ENCODE results near the gene NEUROD2.

The NEUROD2 gene

GRCh38 chr17:39634384-39634871 lies 26.7 kb upstream of the NEUROD2 start:
- peak; percentile 39 for DNase-seq

GRCh38 chr17:39633570-39634183 lies 26.0 kb upstream of the NEUROD2 start:
- DNase-seq: no peak

GRCh38 chr17:39632153-39632941 lies 24.6 kb upstream of the NEUROD2 start:
- DNase-seq: no peak

GRCh38 chr17:39631403-39631802 lies 23.7 kb upstream of the NEUROD2 start:
- no peak for DNase-seq

DNA sequence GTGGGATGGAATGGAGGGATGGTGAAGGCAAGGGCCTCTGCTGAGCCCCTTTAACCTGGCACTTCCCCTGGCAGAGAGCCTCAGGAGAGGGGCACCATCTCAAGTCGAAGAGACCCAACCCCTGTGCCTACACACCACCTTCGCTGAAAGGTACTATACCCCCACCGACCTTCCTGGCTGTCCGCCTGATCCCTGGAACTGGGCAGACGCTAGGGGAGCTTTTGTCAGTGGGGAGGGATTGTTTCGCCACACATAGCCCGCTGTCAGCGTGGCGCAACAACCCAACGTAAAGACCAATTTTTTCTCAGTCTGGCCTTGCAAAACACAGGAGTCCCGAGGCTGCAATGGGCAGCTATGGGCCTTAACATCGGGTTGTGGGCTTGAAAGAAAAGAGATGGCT lies 22.2 kb upstream of the NEUROD2 start:
- no peak for DNase-seq

DNA sequence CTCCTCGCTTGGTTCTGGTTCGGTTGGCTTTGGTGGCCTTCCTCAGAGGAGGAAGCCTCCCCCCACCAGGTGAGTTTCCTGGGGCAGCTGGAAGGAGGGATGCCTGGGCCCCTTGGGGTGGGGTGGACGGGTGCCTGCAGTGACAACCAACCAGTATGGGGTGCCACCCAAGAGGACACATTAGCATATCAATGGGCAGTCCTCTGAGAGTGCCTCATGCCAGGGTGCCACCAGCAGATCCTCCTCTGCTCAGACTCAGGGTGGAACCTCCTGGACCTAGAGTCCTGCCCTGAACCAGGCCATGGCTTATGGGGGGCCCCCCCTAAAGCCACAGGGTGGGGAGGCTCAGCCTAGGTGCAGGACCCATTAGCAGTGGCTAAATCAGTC lies 21.8 kb upstream of the NEUROD2 start:
- DNase-seq: no peak

- no peak for DNase-seq
These were observed 21.2 kb upstream of the NEUROD2 start for GRCh38 chr17:39628655-39629493.

DNA sequence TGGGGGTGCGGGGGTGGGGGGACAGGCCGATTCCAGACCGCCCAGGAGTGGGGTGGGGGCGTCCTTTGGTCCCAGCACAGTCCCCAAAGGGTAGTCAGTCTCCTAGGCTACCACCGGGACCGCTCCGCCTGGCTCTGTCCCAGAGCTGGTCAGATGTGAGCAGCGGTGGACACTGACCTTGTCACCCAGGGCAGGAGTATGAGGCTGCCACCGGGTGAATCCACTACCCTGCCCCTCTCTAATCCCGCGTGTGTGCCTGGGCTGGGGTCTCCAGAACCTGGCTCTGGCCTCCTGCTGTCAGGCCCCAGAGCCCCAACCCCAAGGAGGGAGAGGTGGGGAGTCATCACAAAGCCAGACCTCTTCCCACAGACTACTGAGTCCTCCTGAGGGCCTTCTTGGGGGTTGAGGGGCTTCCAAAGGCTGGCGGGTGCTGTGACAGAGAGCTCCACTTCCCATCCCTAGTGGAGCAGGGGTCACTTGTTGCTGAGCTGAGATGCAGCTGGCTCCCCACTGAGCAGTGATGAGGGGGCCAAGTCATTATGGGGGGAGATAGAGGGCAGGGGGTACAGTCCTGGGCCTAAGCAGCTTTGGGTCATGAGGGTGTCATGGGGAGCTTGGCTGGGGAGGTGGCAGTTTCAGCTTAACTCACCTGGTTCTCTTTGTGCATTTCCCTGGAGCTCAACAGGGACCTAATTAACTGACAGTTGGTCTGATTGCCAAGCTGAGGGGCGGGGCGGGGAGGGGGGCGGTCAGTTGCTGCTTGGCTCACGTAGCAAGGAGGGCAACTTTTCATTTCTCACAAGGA lies 20.2 kb upstream of the NEUROD2 start:
- DNase-seq: no peak

DNA sequence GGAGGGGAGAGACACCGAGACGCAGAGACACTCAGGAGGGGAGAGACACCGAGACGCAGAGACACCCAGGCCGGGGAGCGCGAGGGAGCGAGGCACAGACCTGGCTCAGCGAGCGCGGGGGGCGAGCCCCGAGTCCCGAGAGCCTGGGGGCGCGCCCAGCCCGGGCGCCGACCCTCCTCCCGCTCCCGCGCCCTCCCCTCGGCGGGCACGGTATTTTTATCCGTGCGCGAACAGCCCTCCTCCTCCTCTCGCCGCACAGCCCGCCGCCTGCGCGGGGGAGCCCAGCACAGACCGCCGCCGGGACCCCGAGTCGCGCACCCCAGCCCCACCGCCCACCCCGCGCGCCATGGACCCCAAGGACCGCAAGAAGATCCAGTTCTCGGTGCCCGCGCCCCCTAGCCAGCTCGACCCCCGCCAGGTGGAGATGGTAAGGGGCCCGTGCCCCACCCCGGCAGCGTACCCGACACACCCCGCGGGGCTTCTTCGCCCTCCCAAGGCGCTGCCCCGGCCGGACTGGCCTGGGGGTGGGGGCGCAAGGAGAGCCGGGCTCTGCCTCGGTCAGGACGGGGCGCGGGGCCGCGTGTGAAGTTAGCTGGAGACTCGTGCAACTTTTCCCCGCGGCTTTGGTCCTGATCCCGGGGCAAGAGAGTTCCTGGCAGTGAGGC lies 19.5 kb upstream of the NEUROD2 start:
- DNase-seq: no peak

DNA sequence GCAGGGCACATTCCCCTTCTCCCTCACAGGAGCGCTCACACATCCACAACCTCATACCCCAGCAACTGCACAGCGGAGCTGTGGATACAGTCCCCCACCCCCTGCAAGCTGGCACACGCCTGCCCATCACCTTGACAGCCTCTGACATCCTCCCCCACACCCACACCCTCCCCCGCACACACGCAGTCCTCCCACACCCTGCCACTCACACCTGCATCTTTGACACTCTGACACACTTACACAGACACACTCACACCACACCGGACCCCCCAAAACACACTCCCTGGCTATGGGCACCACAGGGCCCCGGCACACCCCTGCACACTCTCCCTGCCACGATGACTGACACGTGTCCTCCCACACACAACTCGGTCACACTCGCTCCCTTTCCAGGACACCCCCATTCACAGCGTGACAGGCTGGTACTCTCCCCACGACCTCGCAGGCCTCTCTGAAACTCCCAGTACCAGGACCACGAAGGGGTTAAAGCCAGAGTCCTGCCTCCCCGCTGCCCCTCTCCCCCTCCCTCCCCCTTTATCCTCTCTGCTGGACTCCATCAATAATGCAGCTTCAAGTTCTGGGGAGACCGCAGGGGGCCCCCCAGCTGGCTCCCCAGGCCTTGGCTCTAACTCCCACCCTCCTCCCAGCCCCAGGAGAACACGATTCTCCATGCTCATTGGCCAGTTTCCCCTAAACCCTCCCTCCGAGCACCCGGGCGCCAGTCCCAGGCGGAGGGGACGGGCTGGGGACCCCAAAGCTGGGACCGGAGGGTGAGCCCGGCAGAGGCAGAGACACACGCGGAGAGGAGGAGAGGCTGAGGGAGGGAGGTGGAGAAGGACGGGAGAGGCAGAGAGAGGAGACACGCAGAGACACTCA lies 18.7 kb upstream of the NEUROD2 start, which contains the start of gene PPP1R1B:
PPP1R1B (plus strand) TSS at position 782 of the 876 bp plus-strand sequence. CDS start 441 bp downstream, outside the sequence.
- DNase-seq: no peak

DNA sequence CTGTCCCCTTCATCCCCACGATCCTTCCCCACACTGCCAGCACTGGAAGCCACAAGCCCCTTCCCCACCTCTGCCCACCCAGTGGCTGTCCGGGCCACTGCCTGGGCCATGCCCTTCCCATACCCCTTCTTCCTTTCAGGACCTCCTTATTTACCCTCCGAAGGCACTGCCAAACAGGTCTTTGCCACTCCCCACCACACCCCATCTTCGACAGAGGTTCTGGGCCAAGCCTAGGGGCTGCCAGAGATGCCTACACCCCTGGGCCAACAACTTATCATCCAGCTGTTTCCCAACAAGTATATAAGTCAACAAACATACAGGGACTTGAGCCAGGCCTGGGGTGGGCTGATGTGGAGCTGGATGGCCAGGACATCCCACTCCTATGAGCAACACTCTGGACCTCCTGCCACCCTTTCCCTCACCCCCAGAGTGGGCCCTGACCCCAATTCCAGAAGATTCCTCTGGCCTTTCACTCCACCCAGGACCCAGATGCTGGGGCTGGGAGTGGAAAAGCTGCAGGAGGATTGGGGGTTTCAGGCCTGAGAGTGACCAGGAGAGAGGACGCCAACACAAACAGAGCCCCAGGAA lies 17.6 kb upstream of the NEUROD2 start:
- DNase-seq: no peak

GRCh38 chr17:39624313-39624712 lies 16.6 kb upstream of the NEUROD2 start:
- DNase-seq: no peak

- peak; percentile 45 for DNase-seq
These were observed 15.7 kb upstream of the NEUROD2 start for GRCh38 chr17:39623356-39623950.

DNA sequence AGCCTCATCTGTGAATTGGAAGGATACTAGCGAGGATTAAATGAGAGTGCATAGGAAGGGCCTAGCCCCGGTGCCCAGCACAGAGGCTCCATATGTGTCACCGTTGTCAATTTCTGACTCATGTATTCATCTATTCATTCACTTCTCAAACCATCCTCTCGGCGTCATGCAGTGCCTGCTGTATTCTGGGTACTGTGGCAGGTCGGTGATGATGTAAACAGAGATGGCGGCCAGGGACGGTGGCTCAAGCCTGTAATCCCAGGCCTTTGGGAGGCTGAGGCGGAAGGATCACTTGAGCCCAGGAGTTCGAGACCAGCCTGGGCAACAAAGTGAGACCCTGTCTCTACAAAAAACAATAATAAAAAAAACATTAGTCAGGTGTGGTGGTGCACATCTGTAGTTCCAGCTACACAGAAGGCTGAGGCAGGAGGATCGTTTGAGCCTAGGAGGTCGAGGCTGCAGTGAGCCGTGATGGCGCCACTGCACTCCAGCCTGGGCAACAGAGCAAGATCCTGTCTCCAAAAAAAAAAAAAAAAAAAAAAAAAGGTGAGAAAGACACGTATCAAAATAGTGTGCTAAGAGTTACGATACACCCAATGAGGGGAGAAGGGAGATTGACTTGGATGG lies 14.8 kb upstream of the NEUROD2 start:
- no peak for DNase-seq

GRCh38 chr17:39621523-39622379 lies 14.0 kb upstream of the NEUROD2 start:
- DNase-seq: peak; percentile 55

DNA sequence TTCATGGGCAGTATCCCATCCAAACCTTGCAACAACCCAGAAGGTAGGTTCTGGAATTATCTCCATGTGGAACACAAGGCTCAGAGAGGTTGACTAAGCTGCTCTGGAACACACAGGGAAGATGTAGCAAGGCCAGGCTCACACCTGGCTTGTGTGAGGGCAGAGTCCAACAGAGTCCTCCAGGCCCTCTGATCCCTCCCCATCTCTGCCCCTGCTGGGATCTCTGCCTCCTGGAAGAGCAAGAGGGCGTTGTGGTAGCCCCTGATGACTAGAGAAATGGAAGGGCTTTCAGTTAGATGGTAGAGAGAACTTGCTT lies 12.0 kb upstream of the NEUROD2 start:
- no peak for DNase-seq

DNA sequence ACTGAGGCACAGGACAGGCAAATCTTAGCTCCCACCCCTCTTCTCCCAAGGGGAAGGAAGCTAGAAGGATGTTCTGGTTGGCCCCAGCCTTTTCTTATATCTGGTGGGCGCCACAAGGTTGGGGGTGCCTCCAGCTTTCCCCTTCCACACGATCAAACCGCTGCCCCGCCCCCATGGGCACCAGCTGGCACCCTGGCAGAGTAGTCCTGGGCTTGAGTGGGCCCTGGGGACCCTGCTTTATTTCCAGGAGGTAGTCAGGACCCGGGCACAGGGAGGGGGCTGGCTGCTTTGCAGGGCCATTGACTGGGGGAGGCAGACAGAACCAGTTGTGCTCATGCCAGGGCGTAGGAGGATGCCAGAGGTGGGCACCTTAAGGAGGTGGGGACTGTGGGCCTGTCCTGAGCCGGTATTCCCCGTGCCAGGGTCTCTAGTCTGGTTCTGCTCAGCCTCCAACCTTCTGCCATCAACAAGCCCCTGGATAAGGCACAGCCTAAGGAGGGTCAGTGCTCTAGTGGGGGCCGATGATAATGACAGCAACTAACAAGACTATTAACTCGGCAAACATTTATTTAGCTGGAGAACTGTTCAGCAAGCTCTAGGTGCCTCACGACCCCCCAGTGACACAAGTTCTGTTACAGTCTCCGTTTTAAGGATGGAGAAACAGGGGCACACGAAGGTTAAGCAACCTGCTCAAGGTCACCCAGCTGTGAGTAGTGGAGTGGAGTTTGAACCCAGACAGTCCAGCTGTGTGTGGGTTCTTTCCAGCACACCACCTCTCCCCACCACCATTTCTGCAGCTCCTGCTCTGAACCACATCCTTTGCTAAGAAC lies 11.5 kb upstream of the NEUROD2 start:
- no peak for DNase-seq
